ENCODE results near the gene ACTR6.
"Not testable (repeated sequence)": the region's sequence is repeated elsewhere in the genome, so short reads cannot be mapped to it uniquely, and the experiment has no call there.

ACTR6 gene
- 43.7 to 44.7 reads per million in 2 donors for total RNA-seq

DNA sequence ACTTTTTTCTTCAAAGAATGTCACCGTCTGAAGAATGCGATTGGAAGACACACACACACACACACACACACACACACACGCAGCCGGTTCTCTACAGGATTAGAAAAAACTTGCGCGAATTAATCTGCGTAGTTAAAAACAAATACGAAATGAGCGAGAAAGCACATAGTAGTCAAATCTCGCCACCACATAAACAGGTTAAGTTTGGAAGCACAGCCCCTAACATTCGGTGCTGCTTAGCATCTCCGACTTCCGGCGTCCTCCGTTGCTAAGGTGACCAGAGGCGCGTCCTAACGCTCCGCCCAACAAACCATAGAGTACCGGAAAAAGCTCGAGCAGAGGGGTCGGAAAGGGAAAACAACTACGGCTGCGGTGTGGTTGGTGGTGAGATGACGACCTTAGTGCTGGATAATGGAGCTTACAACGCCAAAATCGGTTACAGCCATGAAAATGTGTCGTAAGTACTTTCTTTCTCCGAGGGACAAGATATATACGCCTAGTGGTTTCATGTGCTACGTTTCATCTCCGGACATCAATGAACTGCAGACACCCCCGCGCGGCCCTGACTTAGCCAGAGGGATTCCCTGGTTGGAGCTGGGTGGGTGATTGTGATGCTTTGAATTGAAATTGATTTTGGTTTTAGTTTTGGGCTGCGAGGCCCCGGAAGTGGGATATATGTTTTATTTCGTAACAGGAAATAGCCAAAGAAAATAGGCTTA is at the start of gene ACTR6:
ACTR6 (plus strand) TSS at position 353 of the 719 bp plus-strand sequence; CDS start at position 390, 37 bp downstream.
- DNase-seq, result peak; percentile 62

DNA sequence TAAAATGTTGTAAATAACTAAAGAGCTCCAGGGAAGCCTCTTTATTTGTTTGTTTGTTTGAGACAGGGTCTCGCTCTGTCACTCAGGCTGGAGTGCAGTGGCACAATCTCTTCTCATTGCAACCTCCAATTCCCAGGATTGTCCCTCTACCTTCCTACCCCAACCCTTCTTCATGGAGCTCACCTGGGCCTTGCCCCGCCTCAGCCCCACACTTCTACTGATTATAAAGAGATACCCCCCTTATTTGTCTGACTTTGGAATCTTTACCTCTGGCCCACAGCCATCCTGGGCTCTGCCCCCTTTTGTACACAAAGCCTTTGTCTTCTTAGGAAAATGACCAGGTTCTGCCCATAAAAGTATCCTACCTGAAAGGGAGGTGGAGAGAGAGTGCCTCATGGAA is 48.8 kb upstream of the ACTR6 start:
- no peak for DNase-seq

DNA sequence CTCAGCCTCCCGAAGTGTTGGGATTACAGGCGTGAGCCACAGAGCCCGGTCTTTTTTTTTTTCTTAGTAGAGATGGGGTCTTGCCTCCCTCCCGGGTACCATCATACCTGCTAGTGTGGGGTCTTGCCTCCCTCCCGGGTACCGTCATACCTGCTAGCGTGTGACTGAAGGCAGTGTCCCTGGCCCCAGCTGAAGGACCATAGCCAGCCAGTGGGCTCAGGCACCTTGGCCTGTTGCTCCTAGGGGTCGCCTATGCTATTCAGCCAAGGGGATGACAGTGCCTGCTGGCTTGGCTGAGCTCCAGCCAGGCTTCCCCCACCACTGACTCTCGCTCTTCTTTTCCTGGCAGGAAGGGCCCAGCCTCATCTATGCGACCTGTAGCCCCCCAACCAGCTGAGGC is 47.5 kb upstream of the ACTR6 start:
- no peak for DNase-seq

GRCh38 chr12:100154474-100155247 is 46.0 kb upstream of the ACTR6 start:
- no peak for DNase-seq

DNA sequence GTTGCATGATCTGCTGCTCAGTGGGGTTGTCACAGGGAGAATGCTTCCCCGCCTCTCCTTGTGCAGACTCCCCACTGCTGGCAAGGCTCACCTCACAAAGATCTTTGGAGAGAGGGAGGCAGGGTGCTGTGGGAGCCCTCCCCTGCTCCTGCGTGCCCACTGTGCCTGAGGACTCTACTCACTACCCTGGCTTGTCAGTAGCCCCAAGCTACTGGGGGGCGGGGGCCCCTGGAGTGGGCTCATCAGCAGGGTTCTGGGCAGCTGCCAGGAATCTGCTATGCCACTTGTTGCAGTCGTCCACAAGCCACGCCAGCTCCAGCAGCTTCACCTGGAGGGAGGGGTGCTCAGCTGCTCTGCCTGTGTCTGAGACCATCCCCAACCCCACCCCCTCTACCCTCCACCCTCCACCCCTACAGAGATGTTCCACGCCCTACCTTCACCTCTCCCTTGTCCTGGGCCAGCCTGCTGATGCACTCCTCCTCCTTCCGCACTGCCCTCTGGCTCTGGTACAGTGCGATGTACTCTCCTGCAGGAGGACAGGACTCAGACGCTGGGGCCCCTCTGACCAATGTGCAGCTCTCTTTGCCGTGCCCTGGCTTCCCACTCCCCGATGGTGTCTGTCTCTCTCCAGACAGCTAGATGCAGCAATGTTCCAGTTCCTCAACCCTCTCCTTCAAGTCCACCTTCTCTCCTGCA is 43.7 kb upstream of the ACTR6 start:
- no peak for DNase-seq

- no peak for DNase-seq
These were observed 43.2 kb upstream of the ACTR6 start for GRCh38 chr12:100157427-100157821.

- DNase-seq, result no peak
These were observed 42.1 kb upstream of the ACTR6 start for GRCh38 chr12:100158535-100158934.

GRCh38 chr12:100159391-100160104 is 41.1 kb upstream of the ACTR6 start:
- DNase-seq, result no peak

GRCh38 chr12:100163416-100164152 is 37.0 kb upstream of the ACTR6 start:
- DNase-seq, result peak; percentile 45

DNA sequence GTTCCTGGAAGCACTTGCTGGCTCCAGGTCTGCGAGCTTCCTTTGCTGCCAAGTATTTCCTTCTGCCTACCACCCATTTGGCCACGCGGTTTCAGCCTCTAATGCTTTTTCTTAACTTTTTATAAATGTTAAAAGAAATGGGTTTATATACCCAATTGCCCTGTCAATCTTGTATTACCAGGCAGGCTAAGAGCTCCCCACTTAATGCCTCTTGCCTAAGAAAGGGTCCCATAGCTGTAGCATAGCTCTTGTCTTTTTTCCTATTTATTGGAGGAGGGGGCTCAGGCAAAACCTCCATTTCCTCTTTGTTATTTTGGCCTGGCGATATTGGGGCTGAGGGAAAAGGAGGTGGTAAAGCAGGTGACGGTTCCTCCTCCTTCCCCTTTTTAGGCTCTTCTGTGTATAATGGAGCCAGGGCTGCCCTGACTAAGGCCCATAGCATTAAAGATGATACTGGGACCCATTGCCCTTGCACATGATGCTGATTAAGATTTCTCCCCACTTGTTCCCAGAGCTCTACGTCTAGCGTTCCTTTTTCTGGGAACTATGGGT is 36.4 kb upstream of the ACTR6 start:
- no peak for DNase-seq

DNA sequence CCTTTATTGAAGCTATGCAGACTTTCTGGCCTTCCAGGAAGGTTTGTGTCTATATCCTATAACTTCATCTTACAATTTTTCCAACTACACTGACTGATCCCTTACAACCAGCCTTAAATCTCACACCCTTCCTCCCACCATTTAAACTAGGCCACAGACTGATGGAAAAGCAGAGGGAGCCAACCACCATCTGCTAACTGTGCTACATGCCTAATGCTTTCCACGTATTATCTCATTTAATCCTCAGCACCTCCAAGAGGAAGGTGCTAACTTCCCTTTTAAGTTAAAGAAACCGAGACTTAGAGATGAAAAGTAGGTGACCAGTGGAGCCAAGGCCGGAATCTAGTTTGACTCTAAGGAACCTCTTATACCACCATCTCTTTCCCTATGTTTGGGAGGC is 35.3 kb upstream of the ACTR6 start:
- no peak for DNase-seq

- DNase-seq, result no peak
These were observed 34.4 kb upstream of the ACTR6 start for GRCh38 chr12:100166232-100166631.

GRCh38 chr12:100168562-100168961 is 32.1 kb upstream of the ACTR6 start:
- no peak for DNase-seq

DNA sequence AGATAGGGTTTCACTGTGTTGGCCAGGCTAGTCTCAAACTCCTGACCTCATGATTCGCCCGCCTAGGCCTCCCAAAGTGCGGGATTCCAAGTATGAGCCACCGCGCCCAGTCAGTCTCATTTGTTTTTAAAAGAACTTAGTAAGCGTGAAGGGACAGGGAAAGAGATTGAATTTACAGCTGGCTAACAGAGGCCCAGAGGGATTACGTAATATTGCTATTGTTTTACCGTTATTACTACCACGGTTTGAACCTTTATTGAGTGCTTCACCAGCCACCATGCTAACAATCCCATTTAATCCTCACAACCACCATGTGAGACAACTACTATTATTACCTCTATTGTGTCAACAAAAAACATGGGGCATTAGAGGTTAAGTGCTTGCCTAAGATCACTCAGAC is 31.3 kb upstream of the ACTR6 start:
- no peak for DNase-seq

DNA sequence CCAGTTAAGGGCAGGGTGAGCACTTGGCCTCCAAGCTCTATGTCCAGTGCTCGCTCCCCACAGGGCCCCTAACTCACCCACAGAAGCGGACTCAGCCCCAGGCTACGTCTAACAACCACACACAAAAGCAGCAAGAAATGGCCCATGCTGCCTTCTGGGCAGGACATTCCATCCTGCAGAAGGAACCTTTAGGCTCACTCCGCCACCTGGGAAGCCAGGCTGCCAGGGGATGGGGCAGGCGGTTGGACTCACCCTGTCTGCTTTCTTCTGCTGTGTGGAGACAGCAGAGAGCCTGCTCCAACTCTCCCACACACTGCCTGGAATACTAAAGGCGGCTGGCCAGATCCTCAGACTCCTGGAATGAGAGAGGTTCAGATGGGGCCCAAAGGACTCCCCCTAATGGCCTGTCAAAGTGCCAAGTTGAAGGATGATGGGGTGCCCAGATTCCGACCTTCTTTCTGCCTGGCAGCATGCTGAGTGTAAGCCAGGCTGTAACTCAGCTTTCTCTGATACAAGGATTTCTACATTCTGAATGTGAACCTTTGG is 30.2 kb upstream of the ACTR6 start:
- no peak for DNase-seq

GRCh38 chr12:100171248-100171647 is 29.4 kb upstream of the ACTR6 start:
- DNase-seq, result no peak

DNA sequence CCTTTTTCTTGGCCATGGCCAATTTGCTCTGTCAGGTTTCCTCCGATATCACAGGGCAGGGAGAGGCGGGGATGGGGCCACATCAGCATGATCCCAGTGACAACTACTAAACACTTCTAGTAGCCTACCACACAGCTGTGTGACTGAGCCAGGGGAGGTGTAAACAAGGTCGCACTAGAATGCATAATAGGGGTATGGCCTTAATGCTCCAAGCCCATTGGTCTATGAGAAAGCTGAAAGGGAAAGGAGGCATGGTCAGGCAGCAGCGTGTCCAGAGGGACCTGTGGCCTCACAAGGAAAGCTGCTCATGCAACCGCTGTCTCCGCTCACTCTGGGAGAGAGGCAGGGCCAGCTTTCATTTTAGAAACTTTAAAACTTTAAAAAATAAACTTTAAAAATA is 27.5 kb upstream of the ACTR6 start:
- no peak for DNase-seq

GRCh38 chr12:100174495-100174894 is 26.1 kb upstream of the ACTR6 start:
- no peak for DNase-seq

DNA sequence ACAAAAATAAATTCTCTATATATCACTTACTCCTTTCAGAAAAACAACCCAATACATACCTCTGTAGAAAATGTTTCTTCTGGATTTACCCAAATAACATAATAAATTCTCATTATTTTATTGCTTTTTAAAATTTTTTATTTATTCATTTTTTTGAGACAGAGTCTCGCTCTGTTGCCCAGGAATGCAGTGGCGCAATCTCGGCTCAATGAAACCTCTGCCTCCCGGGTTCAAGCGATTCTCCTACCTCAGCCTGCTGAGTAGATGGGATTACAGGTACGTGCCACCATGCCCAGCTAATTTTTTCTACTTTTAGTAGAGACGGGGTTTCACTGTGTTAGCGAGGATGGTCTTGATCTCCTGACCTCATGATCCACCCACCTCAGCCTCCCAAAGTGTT is 24.1 kb upstream of the ACTR6 start:
- DNase-seq, result not testable (repeated sequence)

DNA sequence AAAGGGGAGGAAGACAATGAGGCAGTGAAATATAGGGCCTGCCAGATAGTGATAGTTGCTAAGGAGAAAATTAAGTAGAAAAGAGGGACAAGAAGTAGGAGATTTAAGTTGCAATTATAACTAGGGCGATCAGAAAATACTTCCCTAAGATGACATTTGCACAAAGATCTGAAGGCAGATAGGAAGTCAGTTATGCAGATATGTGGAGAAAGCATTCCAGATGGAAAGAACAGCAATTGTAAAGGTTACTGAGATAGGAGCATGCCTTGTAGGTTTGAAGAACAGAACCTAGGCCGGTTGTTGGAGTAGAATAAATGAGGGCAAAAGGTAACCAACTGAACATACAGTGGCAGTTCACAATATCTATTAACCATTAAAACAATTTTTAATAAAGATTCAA is 21.4 kb upstream of the ACTR6 start:
- DNase-seq, result no peak

DNA sequence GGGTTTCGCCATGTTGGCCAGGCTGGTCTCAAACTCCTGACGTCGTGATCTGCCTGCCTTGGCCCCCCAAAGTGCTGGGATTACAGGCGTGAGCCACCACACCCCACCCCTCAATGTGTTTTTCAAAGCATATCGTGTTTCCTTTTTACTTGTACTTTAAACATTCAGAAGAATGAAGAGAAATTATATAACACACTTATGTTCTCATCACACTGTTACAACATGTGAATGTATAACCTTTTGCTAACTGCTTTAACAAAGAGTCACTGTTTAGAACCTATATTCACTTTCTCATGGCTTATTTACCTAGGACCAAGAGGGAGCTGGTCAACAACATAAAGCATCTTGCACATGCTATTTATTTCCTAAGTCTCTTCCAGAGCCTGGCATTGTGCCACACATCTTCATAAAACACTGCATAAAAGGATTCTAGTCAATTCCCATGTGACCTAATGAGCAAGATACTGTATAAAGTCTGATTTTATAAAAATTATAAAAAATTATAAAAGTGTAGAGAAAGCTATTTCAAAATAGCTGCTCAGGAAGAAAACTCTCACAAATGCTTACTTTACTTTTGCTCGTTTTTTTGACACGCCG is 16.0 kb upstream of the ACTR6 start:
- no peak for DNase-seq
